Fibroblast of lung (primary cell): ENCODE results near the gene DNPH1.

Source experiments
- CTCF ChIP-seq, 2 donors: IDR thresholded peaks in 1 of 2; conservative IDR thresholded peaks in 1 of 2; 1 replicate in 1 of 2; 2 replicates in 1 of 2; pipeline ENCODE4 v1.5.1; 2011 to 2012; ENCODE audit warnings: low read length in 2 of 2, control low read depth in 1 of 2, inconsistent platforms in 1 of 2, low read depth in 1 of 2, mild to moderate bottlenecking in 1 of 2
- EZH2 ChIP-seq: IDR thresholded peaks from 2 replicates; pipeline ENCODE4 v1.5.1; 2012; ENCODE audit warnings: low read length, control low read depth, mild to moderate bottlenecking; ENCODE audit errors: missing control alignments

DNA sequence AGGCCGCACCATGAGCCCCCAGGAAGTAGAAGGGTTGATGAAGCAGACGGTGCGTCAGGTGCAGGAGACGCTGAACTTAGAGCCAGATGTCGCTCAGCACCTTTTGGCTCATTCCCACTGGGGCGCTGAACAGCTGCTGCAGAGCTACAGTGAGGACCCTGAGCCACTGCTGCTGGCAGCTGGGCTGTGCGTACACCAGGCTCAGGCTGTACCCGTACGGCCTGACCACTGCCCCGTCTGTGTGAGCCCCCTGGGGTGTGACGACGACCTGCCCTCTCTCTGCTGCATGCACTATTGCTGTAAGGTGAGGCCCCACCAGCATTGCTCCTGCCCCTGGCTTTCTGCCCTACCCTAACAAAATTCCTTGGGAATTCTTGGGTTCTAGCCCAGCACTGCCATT lies 13.1 kb downstream of the DNPH1 start:
- TF ChIP-seq CTCF (conservative IDR thresholded peaks at IDR 0.05 in 1 of 2, IDR thresholded peaks at IDR 0.05 in 1 of 2; ENCODE audit: low read depth in 1 of 2, low read length in 2 of 2), result no peak
- no peak for TF ChIP-seq EZH2
